Inferior parietal cortex (tissue), 1 donor: ENCODE data around the gene ZNF396.

Source experiments
- DNase-seq: peaks from one replicate; pipeline ENCODE4 v3.0.0-alpha.2; 2016; ENCODE audit errors: extremely low spot score

ZNF396 gene

DNA sequence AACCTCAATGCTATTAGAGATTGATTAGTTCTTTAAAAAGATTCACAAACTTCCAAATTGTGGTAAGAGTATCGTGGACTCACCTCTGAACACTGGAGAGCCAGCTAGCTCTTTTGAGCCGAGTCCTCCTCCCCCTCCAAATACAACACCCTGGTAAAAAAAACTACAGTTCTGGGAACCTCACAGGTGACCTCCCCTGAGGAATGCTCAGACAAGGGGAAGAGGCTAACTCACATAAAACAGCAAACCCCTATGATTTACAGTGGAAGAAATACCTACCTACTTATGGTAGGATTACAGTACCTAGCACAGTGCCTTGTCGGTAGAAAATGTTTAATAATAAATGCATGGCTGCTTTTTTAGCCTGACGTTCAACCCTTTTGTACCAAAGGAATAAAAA is 41.3 kb downstream of the ZNF396 start:
- DNase-seq, result no peak

DNA sequence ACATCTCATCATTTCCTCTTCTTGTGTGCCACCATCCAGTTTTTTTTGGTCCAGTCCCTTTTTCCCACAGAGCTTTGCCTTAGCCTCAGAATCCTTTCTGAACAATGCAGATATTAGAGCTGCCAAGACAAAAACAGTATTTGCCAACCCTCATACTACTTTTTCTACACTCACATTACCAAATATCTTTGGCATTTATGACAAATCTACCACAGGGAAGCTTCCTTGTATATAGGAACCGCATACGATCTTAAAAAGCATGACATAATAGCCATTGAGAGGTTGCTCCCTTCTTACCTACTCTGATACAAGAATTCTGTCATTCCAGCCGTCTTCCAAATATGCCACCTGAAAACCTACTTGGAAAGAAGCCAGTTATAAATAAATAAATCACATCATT is 42.3 kb downstream of the ZNF396 start:
- no peak for DNase-seq

DNA sequence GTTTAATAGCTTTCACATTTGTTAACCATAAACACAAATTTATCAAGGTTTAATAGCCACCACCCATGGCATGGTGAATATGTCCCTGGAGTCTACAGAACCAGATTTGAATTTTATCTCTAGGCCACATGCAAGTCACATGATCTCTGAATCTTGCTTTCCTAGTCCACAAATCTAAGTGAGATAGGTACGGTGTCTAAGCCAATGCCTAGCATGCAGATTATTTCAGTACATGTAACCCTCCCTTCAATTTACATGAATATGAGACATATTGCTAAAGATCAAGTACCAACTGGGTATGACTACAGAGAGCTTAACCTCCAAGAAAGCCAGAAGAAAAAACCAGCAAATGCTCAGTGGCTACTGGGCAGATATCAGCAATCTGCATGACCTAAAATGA is 42.9 kb downstream of the ZNF396 start:
- no peak for DNase-seq

DNA sequence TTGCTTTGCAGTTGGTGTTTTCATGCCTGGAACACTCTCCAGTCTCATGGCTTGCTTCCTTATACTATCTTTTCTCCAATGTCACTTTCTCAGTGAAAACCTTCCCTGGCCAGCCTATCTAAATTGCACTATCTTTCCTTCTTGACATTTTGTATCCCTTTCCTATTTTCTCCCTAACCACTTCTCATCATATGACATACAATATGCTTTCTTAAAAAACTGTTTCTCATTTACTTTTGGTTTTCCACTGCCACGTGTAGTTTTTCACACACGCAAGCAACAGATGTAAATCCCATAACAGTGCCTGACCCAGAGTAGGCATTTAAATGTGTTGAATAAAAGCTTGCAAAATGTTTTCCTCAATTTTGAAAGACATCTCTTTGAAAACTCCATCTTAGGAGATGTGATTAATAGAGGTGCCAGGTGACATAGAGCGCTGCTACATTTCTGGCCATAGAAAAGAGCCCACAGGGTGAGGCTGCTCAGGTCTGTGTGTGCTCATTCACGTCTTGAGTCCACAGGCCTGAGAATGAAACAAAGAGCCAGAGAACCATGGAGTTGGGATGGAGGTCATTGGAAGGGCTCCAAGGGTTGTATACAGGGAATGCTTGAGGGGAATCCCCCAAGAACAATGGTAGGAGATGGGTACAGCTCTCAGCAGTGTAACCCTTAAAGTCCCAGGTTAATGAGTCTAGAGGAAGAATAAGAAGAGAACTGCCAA is 45.6 kb downstream of the ZNF396 start:
- DNase-seq, result no peak

DNA sequence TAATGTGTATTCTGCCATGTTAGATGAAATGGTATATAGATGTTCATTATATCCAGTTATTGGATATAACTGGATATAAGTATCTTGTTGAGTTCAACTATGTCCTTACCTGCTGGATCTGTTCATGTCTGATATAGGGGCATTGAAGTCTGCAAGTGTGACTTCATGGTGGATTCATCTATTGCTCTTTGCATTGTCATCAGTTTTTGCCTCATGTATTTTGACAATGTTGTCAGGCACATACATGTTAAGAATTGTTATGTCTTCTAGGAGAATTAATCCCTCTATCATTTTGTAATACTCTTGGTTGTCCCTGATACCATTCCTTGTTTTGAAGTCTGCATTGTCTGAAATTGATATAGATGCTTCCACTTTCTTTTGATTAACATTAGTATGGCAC is 48.3 kb downstream of the ZNF396 start:
- DNase-seq, result no peak

DNA sequence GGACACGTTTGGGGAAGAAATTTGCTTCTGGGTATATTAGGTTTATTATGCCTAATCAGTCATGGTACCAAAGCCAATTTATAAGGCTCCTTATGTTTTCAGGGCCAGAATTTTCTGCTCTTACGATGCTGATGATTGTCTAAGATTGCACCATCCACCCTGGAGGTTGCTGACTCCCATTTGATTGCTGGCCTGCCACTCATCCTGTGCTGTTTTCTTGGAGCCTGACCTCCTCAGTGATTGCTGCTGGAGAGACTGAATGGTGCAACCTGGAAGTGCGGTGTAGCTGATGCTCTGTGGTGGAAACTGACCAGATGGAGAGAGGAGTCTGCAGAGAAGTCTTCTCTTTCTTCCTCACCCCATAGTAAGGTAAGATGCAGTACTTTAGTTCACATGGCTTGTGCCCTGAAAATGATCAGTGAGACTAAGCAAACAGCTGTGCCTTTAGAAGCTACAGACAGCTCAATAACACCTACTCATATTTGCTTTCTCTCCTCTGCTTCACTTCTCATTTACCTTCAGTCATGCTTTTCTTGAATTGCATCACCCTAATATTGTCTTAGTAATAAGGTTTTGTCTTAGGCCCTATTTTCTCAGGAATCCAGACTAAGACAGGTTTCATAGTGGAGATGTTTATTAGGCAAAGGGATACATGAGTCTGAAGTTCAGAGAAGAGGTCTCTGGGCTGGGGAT is 50.3 kb downstream of the ZNF396 start:
- no peak for DNase-seq

DNA sequence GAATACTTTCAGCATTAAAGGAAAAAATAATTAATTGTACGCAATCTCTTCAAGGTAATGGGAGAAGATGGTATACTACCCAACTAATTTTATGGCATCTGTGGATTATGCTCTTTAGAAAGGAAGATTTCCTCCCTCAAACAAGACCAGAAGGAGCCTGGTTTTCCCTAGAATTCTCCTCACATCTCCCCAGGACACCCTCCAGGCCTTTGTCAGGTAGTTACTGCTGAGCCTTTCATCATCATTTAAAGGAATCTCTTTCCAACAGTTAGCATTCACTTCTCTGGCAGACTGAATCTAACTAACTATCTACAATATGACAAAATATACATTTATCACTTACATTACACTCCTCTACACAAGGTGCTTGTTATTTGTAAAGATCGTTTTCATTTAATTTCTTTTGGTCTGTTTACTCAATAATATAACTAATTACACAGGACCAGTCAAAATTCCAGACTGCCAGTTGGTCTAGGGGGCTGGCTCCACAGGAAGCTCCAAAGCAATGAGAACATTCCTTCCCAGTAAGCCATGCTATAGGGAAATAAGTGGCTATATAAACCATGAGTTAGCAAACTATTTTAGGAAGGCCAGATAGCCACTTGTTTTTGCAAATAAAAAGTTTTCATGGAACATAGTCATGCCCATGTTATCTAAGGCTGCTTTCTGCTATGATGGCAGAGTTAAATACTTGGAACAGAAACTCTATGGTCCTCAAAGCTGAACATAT is 52.0 kb downstream of the ZNF396 start:
- no peak for DNase-seq

DNA sequence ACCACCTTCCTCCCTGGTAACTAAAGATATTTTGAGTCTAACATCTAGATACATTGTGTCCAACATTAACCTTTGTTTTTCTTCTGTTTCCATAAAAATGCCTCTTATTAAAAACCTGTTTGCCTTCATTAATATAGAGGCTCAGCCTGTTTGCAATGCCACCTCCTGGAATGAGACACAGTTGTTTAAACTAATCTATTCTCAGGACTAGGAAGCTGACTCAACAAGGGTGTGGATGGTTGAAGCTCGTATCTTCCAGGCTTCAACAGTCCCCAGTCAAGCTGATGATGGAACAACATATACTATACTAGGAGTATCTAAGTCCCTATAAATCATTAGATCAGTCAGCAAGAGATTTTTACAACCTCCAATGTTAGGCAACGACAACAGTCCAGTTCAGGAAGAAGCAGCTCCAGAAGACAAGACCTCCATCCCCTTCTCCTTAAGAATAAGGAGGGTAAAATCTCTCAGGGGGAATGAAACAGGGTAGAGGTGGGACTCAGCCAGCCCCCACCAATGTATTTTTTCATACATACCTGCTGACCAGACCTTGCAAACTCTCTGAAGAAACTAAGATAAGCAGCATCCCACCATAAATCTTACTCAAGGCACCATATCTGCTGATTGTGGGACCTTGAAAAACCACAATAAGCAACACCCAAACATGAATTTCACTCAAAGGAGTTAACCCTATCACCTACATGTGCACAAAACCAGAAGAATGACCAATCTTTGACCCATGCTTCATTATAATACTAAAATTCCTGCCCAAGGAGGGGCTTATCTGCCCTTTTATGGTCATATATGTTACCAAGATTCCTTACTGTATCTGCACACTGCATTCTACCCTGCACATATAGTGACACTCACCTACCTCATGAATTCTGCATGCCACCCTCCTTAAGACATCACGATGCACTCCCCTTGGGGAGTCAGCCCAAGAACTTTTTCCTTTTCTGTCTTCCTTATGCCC is 54.4 kb downstream of the ZNF396 start:
- DNase-seq, result peak; percentile 12
